DOHH2 (cell line): ENCODE results near the gene ZNF398.

Source experiments
- H3F3A ChIP-seq: fragments of 200-600 bp; sonication (generic), shearing (Covaris generic); 2 replicates; pipeline ENCODE4 v1.6.0; 2016; ENCODE audit warnings: antibody characterized with exemption, mild to moderate bottlenecking; ENCODE audit not compliant: control insufficient read depth, insufficient read depth
- H3K27ac ChIP-seq: fragments of 200-600 bp; sonication (generic); 2 replicates; pipeline ENCODE4 v1.5.1; 2014; ENCODE audit warnings: low read depth, mild to moderate bottlenecking, low read length, moderate library complexity
- H3K27me3 ChIP-seq: fragments of 200-600 bp; sonication (generic); 2 replicates; pipeline ENCODE4 v1.6.1; 2014; ENCODE audit warnings: mild to moderate bottlenecking, low read length, mixed read lengths; ENCODE audit not compliant: control insufficient read depth
- H3K36me3 ChIP-seq: fragments of 200-600 bp; sonication (generic); 2 replicates; pipeline ENCODE4 v1.6.1; 2014; ENCODE audit warnings: mild to moderate bottlenecking, low read length, moderate library complexity, mixed read lengths; ENCODE audit not compliant: control insufficient read depth
- H3K4me1 ChIP-seq: fragments of 200-600 bp; sonication (generic); 2 replicates; pipeline ENCODE4 v1.6.1; 2014; ENCODE audit warnings: mild to moderate bottlenecking, low read length, mixed read lengths; ENCODE audit not compliant: control insufficient read depth
- H3K4me2 ChIP-seq: fragments of 200-600 bp; sonication (generic); 2 replicates; pipeline ENCODE4 v1.6.0; 2014; ENCODE audit warnings: mild to moderate bottlenecking, low read length, moderate library complexity
- H3K4me3 ChIP-seq: fragments of 200-600 bp; sonication (generic); 2 replicates; pipeline ENCODE4 v1.5.1; 2014; ENCODE audit warnings: mild to moderate bottlenecking, low read length, mixed read lengths
- H3K79me2 ChIP-seq: fragments of 200-600 bp; sonication (generic); 2 replicates; pipeline ENCODE4 v1.6.1; 2014; ENCODE audit warnings: mild to moderate bottlenecking, low read length, mixed read lengths; ENCODE audit not compliant: control insufficient read depth
- H3K9me2 ChIP-seq: fragments of 200-600 bp; sonication (generic); replicated peaks from 2 replicates; pipeline ENCODE4 v1.6.1; 2014; ENCODE audit warnings: mild to moderate bottlenecking, low read length, mixed read lengths; ENCODE audit not compliant: control insufficient read depth
- H3K9me3 ChIP-seq: fragments of 200-600 bp; sonication (generic); 2 replicates; pipeline ENCODE4 v1.6.1; 2014; ENCODE audit warnings: antibody characterized with exemption, low read length, mixed read lengths; ENCODE audit not compliant: control insufficient read depth, insufficient read depth
- H4K20me1 ChIP-seq: fragments of 200-600 bp; sonication (generic); 2 replicates; pipeline ENCODE4 v1.6.0; 2014; ENCODE audit warnings: low read depth, mild to moderate bottlenecking, antibody characterized with exemption, low read length, moderate library complexity; ENCODE audit not compliant: control insufficient read depth, insufficient read depth
- EZH2phosphoT487 ChIP-seq: fragments of 200-600 bp; sonication (generic); IDR thresholded peaks from 2 replicates; pipeline ENCODE4 v1.6.1; 2017; ENCODE audit warnings: borderline replicate concordance, mild to moderate bottlenecking, antibody characterized with exemption, low read length, moderate library complexity, mixed read lengths
- TF ChIP-seq, protein P1 (sequence below): fragments of 200-600 bp; sonication (generic); IDR thresholded peaks from one replicate; pipeline ENCODE4 v1.5.1; 2014; ENCODE audit warnings: antibody characterized with exemption, mild to moderate bottlenecking, low read depth, low read length; ENCODE audit not compliant: poor library complexity, severe bottlenecking

Gene ZNF398

DNA sequence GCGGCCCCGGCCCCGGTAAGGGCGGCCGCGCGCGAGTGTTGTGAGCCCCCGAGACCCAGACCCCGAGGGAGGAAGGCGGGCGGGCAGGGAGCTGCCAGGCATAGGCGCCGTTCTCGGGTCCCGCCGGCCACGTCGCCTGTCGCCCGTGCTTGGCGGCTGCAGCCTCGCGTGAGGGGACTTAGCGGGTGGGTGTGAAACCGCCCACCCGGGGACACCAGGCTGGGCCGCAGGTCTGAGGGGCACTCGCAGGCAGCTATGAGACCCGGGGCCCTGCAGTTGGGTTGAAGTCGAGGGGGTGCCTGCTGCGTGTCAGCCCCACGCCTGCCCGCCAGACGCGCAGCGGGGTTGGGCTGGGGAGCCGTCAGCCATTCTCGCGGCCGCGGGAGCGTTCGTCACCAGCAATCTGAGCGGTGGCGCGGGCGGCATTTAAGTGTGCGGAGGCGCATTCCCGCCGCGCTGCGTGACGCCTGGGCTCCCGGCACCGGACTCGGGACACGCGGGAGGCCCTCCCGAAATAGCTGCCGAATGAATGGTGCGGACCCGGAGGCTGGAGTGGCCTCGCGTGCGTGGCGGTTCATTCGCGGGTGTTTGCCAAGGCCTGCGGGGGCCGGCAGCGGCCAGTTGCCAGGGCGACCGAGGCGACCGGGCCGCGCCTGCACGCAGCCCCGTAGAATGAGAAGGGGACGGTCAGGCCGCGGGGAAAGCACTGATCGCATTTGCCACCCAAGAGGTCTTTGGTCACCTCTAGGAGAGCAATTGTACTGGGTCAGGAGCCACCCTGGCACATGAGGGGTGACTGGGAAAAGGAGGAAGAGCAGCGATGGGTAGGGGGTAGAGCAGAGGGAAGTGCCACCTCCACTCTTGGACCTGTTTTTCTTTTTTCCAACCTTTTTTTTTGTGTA lies 750 bp downstream of the ZNF398 start:
- H3K27ac ChIP-seq: peak overlapping the region; percentile 92
- H3K4me1 ChIP-seq: peaks cover 34% of the 10 kb centered on the region
- peak overlapping the region; percentile 91 for H3K4me2 ChIP-seq
- H3K9me3 ChIP-seq: no peaks in the 10 kb centered on the region
- TF ChIP-seq, protein P1, sequence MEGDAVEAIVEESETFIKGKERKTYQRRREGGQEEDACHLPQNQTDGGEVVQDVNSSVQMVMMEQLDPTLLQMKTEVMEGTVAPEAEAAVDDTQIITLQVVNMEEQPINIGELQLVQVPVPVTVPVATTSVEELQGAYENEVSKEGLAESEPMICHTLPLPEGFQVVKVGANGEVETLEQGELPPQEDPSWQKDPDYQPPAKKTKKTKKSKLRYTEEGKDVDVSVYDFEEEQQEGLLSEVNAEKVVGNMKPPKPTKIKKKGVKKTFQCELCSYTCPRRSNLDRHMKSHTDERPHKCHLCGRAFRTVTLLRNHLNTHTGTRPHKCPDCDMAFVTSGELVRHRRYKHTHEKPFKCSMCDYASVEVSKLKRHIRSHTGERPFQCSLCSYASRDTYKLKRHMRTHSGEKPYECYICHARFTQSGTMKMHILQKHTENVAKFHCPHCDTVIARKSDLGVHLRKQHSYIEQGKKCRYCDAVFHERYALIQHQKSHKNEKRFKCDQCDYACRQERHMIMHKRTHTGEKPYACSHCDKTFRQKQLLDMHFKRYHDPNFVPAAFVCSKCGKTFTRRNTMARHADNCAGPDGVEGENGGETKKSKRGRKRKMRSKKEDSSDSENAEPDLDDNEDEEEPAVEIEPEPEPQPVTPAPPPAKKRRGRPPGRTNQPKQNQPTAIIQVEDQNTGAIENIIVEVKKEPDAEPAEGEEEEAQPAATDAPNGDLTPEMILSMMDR: peak; percentile 8
- TF ChIP-seq EZH2phosphoT487: no peak
- H4K20me1 ChIP-seq: no peaks in the 10 kb centered on the region
- no peaks in the 10 kb centered on the region for H3K9me2 ChIP-seq
- peak overlapping the region; percentile 72 for H3K4me3 ChIP-seq
- H3K27me3 ChIP-seq: no peaks in the 10 kb centered on the region
- H3K79me2 ChIP-seq: peaks cover 91% of the 10 kb centered on the region
- peaks cover 31% of the 10 kb centered on the region for H3F3A ChIP-seq
- H3K36me3 ChIP-seq: peaks cover 24% of the 10 kb centered on the region

DNA sequence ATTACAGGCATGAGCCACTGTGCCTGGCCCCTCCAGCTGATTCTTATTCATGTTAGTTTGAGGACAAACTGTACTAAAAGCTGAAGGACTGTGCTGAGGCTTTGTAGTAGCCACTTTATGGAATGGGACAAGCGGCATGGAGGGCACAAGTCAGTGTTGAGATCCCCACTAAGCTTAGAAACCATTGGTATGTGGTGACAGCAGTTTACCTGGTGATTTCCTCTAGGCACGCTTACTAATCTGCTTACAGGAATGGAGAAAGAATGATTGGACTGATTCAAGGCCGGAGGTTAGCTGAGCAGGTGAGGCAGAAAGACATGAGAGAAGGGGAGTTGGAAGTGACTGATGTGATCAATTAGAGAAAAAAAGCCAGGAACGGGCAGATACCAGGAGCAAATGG lies 3.7 kb downstream of the ZNF398 start:
- no peak overlapping the region for H3K4me3 ChIP-seq
- H3K4me2 ChIP-seq: no peak overlapping the region
- no peak for TF ChIP-seq EZH2phosphoT487
- TF ChIP-seq, protein P1: no peak
- no peaks in the 10 kb centered on the region for H3K9me2 ChIP-seq
- no peak overlapping the region for H3K27ac ChIP-seq
- no peaks in the 10 kb centered on the region for H3K27me3 ChIP-seq
- no peaks in the 10 kb centered on the region for H3K9me3 ChIP-seq
- H3K4me1 ChIP-seq: peaks cover 13% of the 10 kb centered on the region
- H3K36me3 ChIP-seq: peaks cover 38% of the 10 kb centered on the region
- H3K79me2 ChIP-seq: peaks cover 84% of the 10 kb centered on the region
- peaks cover 11% of the 10 kb centered on the region for H3F3A ChIP-seq
- H4K20me1 ChIP-seq: no peaks in the 10 kb centered on the region

DNA sequence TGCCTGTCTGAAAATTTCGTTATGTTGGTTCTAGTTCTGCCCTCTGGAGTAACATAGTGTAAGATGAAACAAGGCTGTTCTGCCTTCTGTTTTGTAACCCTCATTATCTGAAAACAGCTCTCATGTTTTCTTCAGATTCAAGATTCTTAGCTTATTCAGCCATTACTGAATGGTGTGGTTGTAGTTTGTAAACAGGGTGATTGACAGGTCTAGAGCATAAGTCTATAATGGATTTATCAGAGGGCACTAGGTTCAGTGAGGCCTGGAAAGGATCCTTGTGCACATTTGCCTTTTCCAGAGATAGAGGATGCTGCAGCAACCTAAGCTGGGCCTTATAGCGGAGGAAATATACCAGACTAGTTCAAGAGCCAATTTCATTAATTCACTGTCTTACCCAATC lies 6.1 kb downstream of the ZNF398 start:
- Histone ChIP-seq H3K27ac (no peak overlapping the region), H4K20me1 (no peaks in the 10 kb centered on the region), H3K36me3 (peaks cover 50% of the 10 kb centered on the region), H3K4me2 (no peak overlapping the region), H3K79me2 (peaks cover 83% of the 10 kb centered on the region), H3F3A (0 out of 2 replicates have a peak, but pooled peaks cover 2% of the 10 kb centered on the region), H3K9me2 (no peaks in the 10 kb centered on the region), H3K4me1 (peaks cover 12% of the 10 kb centered on the region), H3K4me3 (no peak overlapping the region), H3K27me3 (no peaks in the 10 kb centered on the region), H3K9me3 (no peaks in the 10 kb centered on the region)
- TF ChIP-seq EZH2phosphoT487: no peak
- TF ChIP-seq, protein P1: no peak
